Nephron progenitor cell (in vitro differentiated cells): ENCODE measurements around the gene CARD10.

ENCODE experiments used
- DNase-seq: peaks from one replicate; pipeline ENCODE4 v3.0.0; 2021
- H3K27ac Mint-ChIP-seq: 2 replicates; pipeline ENCODE4 v1.8.0; 2021; ENCODE audit warnings: mild to moderate bottlenecking, moderate library complexity, mixed read lengths
- H3K27me3 Mint-ChIP-seq: 2 replicates; pipeline ENCODE4 v1.8.0; 2021; ENCODE audit warnings: mild to moderate bottlenecking, low read depth, mixed read lengths; ENCODE audit not compliant: poor library complexity
- H3K36me3 Mint-ChIP-seq: 2 replicates; pipeline ENCODE4 v1.8.0; 2021; ENCODE audit warnings: low read depth, mixed read lengths
- H3K4me1 Mint-ChIP-seq: 2 replicates; pipeline ENCODE4 v1.8.0; 2021; ENCODE audit warnings: mixed read lengths
- H3K4me3 Mint-ChIP-seq: 2 replicates; pipeline ENCODE4 v1.8.0; 2021; ENCODE audit warnings: mild to moderate bottlenecking, moderate library complexity, mixed read lengths
- H3K9me3 Mint-ChIP-seq: 2 replicates; pipeline ENCODE4 v1.8.0; 2021; ENCODE audit warnings: mild to moderate bottlenecking, moderate library complexity, mixed read lengths
- CTCF ChIP-seq: fragments of 200-600 bp; sonication (generic); IDR thresholded peaks from 2 replicates; pipeline ENCODE4 v1.5.0; 2021; ENCODE audit warnings: antibody characterized with exemption

Gene CARD10

DNA sequence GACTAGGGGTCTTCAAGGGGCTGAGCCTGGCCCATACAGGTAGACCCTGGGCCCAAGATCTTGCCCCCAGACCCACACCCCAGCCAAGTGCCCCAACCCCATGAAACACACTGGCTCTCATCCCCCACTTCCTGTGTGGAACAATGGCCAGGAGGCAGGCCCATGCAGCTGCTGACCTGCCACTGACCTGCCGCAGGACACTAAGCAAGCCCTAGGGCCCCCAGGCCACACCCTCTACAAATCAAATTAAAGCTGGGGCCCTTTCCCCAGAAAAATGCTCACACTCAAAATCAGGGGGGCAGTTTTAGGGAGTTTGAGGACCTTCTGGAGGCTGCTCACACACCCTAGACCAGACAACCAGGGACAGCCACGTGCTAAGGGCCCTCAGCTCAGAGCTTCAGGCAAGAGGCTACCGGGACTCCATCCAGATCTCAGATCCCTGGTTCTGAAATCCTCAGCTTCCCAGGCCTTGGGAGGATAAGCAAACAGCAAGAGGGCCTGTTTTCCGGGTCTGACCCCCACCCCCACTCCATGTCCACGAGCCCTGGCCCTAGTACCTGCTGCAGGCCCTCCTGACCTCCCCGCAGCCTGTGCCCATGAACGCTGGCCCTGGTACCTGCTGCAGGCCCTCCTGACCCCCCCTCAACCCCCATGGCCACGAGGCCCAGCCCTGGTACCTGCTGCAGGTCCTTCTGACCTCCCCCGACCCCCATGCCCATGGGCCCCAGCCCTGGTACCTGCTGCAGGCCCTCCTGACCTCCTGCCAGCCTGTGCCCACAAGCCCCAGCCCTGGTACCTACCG, 10.0 kb downstream of the CARD10 start:
- Mint-ChIP-seq H3K9me3 (no peaks in the 10 kb centered on the region), H3K4me1 (peaks cover 70% of the 10 kb centered on the region), H3K4me3 (peak overlapping the region; percentile 13), H3K36me3 (peaks cover 5% of the 10 kb centered on the region), H3K27ac (peak overlapping the region; percentile 87), H3K27me3 (peaks cover 4% of the 10 kb centered on the region)
- no peak for TF ChIP-seq CTCF
- no peak for DNase-seq

DNA sequence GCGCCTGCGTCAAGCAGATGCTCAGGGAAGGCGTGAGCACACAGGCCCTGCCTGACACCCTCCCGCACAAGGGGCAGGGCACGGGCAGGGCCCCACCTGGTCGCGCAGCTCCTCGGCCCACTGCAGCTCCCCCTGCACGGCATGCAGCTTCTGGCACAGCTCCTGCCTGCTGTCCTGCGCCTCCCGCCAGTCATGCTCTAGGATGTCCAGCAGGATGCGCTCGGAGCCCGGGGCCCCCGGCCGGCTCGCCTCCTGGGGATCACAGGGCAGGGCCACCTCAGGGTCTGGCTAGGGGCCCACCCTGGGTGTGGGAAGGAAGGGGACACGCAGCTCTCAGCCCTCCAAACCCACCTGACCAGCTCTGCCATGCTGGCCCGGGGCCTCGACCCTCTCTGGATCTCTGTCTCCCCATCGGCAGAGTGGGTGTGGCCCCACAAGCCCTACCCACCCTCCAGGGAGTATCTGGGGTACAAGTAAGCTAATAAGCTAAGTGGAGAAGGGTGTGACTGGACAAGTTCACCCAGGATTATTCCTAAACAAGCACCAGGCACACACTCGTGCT, 10.7 kb downstream of the CARD10 start:
- peak overlapping the region; percentile 13 for H3K4me3 Mint-ChIP-seq

DNA sequence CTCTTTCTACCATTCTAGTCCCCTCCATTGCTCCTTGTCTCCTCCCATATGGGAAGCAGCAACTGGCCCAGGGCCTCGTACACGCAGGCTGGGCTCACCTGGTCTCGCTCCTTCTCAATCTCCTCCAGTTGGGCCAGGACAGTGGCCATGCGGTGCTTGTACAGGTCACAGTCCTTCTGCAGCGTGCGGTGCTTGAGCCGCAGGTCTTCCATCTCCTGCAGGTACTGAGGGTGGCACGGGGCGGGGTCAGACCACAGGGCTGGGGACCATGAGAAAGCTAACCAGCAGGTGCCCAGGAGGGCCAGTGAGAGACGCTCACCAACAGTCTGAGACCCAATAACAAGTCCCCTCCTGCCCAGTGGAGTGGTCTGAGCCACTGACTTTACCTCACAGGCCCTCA, 11.5 kb downstream of the CARD10 start:
- H3K4me1 Mint-ChIP-seq = peaks cover 69% of the 10 kb centered on the region
- DNase-seq = no peak
- H3K27ac Mint-ChIP-seq = peak overlapping the region; percentile 30
- TF ChIP-seq CTCF = no peak
- no peak overlapping the region for H3K4me3 Mint-ChIP-seq
- no peaks in the 10 kb centered on the region for H3K9me3 Mint-ChIP-seq
- peaks cover 5% of the 10 kb centered on the region for H3K36me3 Mint-ChIP-seq
- peaks cover 4% of the 10 kb centered on the region for H3K27me3 Mint-ChIP-seq

More for the DNA sequence above, 10.7 kb downstream of the CARD10 start:
- TF ChIP-seq CTCF = no peak
- no peak for DNase-seq
- Mint-ChIP-seq H3K4me1 (peaks cover 70% of the 10 kb centered on the region), H3K27me3 (peaks cover 4% of the 10 kb centered on the region), H3K9me3 (no peaks in the 10 kb centered on the region), H3K27ac (peak overlapping the region; percentile 87), H3K36me3 (peaks cover 5% of the 10 kb centered on the region)

- no peaks in the 10 kb centered on the region for H3K9me3 Mint-ChIP-seq
- peaks cover 69% of the 10 kb centered on the region for H3K4me1 Mint-ChIP-seq
- H3K4me3 Mint-ChIP-seq = no peak overlapping the region
- peaks cover 4% of the 10 kb centered on the region for H3K27me3 Mint-ChIP-seq
- DNase-seq = no peak
- H3K27ac Mint-ChIP-seq = no peak overlapping the region
- no peak for TF ChIP-seq CTCF
- H3K36me3 Mint-ChIP-seq = peaks cover 5% of the 10 kb centered on the region
These were observed 13.2 kb downstream of the CARD10 start for GRCh38 chr22:37505989-37506388.

- H3K4me3 Mint-ChIP-seq = no peak overlapping the region
- H3K9me3 Mint-ChIP-seq = no peaks in the 10 kb centered on the region
- DNase-seq = no peak
- peaks cover 5% of the 10 kb centered on the region for H3K36me3 Mint-ChIP-seq
- no peak overlapping the region for H3K27ac Mint-ChIP-seq
- H3K27me3 Mint-ChIP-seq = peaks cover 4% of the 10 kb centered on the region
- peaks cover 69% of the 10 kb centered on the region for H3K4me1 Mint-ChIP-seq
- TF ChIP-seq CTCF = no peak
These were observed 13.7 kb downstream of the CARD10 start for GRCh38 chr22:37505565-37505964.

- no peak for TF ChIP-seq CTCF
- DNase-seq = no peak
- Mint-ChIP-seq H3K27me3 (peaks cover 4% of the 10 kb centered on the region), H3K4me1 (peaks cover 64% of the 10 kb centered on the region), H3K27ac (no peak overlapping the region), H3K36me3 (peaks cover 5% of the 10 kb centered on the region), H3K4me3 (no peak overlapping the region), H3K9me3 (no peaks in the 10 kb centered on the region)
These were observed 14.3 kb downstream of the CARD10 start for GRCh38 chr22:37504964-37505363.
